ENCODE measurements around the gene SCFD2.
"Not testable (repeated sequence)": the region's sequence is repeated elsewhere in the genome, so short reads cannot be mapped to it uniquely, and the experiment has no call there.

SCFD2 gene

GRCh38 chr4:52840531-52841370 is 525.1 kb downstream of the SCFD2 start:
- DNase-seq: no peak

- DNase-seq: no peak
Measured at GRCh38 chr4:52838729-52839586, 526.9 kb downstream of the SCFD2 start.

GRCh38 chr4:52837716-52838558 is 527.9 kb downstream of the SCFD2 start:
- no peak for DNase-seq

- DNase-seq: no peak
Measured at GRCh38 chr4:52836678-52837077, 529.2 kb downstream of the SCFD2 start.

- DNase-seq: no peak
Measured at GRCh38 chr4:52836120-52836519, 529.7 kb downstream of the SCFD2 start.

- DNase-seq: not testable (repeated sequence)
Measured at GRCh38 chr4:52834641-52835456, 531.0 kb downstream of the SCFD2 start.

- no peak for DNase-seq
Measured at GRCh38 chr4:52833941-52834525, 531.8 kb downstream of the SCFD2 start.

GRCh38 chr4:52825460-52826090 is 540.3 kb downstream of the SCFD2 start:
- DNase-seq: no peak

- DNase-seq: no peak
Measured at GRCh38 chr4:52824603-52825459, 541.0 kb downstream of the SCFD2 start.

- no peak for DNase-seq
Measured at GRCh38 chr4:52824270-52824602, 541.6 kb downstream of the SCFD2 start.

GRCh38 chr4:52823702-52824092 is 542.2 kb downstream of the SCFD2 start:
- DNase-seq: no peak

All from activated CD8-positive, alpha-beta memory T cell treated with anti-CD3 and anti-CD28 coated beads, Interleukin-2, amount 50 U/mL, for 48 hours (primary cell).